ENCODE data around the gene MMS19.

DNA sequence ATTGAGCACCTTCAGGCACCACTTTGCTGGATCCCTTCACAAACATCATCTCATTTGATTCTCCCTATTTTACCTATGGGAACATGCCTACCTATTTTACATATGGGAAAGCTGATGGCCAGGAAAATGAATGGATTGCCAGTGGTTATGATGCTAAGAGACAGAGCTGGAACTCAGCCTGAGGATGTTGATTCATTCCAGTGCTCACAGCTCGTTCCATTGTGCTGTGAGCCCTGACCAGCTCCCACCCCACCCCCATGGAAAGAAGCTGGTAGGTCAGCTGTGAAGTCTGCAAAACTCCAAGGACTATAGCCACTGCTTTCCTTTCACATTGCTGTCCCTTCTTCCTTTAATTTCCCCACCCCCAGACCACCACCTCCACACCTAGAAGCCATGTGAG, 10.1 kb upstream of the MMS19 start:
- TF ChIP-seq, protein P1, sequence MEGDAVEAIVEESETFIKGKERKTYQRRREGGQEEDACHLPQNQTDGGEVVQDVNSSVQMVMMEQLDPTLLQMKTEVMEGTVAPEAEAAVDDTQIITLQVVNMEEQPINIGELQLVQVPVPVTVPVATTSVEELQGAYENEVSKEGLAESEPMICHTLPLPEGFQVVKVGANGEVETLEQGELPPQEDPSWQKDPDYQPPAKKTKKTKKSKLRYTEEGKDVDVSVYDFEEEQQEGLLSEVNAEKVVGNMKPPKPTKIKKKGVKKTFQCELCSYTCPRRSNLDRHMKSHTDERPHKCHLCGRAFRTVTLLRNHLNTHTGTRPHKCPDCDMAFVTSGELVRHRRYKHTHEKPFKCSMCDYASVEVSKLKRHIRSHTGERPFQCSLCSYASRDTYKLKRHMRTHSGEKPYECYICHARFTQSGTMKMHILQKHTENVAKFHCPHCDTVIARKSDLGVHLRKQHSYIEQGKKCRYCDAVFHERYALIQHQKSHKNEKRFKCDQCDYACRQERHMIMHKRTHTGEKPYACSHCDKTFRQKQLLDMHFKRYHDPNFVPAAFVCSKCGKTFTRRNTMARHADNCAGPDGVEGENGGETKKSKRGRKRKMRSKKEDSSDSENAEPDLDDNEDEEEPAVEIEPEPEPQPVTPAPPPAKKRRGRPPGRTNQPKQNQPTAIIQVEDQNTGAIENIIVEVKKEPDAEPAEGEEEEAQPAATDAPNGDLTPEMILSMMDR (IDR thresholded peaks at IDR 0.05) = no peak
- no peak for TF ChIP-seq POLR2A (IDR thresholded peaks at IDR 0.05)
